Heart right ventricle (tissue), 16 donors: Measurements from ENCODE around the gene MLC1. TPM values are rescaled to one million over a fixed set of nuclear protein-coding genes. Genes with fewer than 3 reads are reported as not detected.

Experiments used
- ATAC-seq, 8 donors: fragments of 200-7000 bp; cut with Tn5 transposase; one replicate each; pipeline ENCODE4 v1.9.1; 2020; ENCODE audit warnings: mild to moderate bottlenecking in 8 of 8, moderate library complexity in 8 of 8, moderate number of reproducible peaks in 1 of 8
- DNase-seq, 2 donors: peaks; one replicate each; pipeline ENCODE4 v3.0.0-alpha.2; 2020
- H3K27ac ChIP-seq, 10 donors: fragments of 200-600 bp; sonication (generic) in 2 of 10; one replicate each; pipeline versions ENCODE4 v1.5.0 to v1.8.0; 2020 to 2022; ENCODE audit warnings: mild to moderate bottlenecking in 3 of 10
- H3K27me3 ChIP-seq, 7 donors: fragments of 200-600 bp; one replicate each; pipeline ENCODE4 v1.8.0; 2021 to 2022; ENCODE audit warnings: mild to moderate bottlenecking in 2 of 7
- H3K36me3 ChIP-seq, 9 donors: fragments of 200-600 bp; sonication (generic) in 1 of 9; one replicate each; pipeline versions ENCODE4 v1.5.0 to v1.8.0; 2020 to 2022; ENCODE audit warnings: mild to moderate bottlenecking in 2 of 9
- H3K4me1 ChIP-seq, 9 donors: fragments of 200-600 bp; sonication (generic) in 1 of 9; one replicate each; pipeline versions ENCODE4 v1.5.0 to v1.8.0; 2020 to 2022; ENCODE audit warnings: mild to moderate bottlenecking in 4 of 9
- H3K4me3 ChIP-seq, 10 donors: fragments of 200-600 bp; sonication (generic) in 2 of 10; one replicate each; pipeline versions ENCODE4 v1.5.0 to v1.8.0; 2020 to 2022; ENCODE audit warnings: mild to moderate bottlenecking in 7 of 10, moderate library complexity in 2 of 10
- H3K9me3 ChIP-seq, 11 donors: fragments of 200-600 bp in 10 of 11; sonication (generic) in 2 of 11; one replicate each; pipeline versions ENCODE4 v1.5.0 to v1.8.0; 2013 to 2022; ENCODE audit warnings: mild to moderate bottlenecking in 2 of 11, control low read depth in 1 of 11, moderate library complexity in 1 of 11
- WGBS, 2 donors: extraction: QIAGEN DNeasy Blood & Tissue Kit; methylation state at CpG; one replicate each; pipeline ENCODE4 v1.1.7; 2013; ENCODE audit warnings: inconsistent platforms in 1 of 2; 5-methylcytosine and 5-hydroxymethylcytosine counted together
- intact Hi-C, 10 donors: fragments of 100-400 bp; cut with DNase I; formaldehyde crosslinking; loops; one replicate each; pipeline versions ENCODE4 v1.11.1 to v1.14.2; 2022
- polyA plus RNA-seq, 2 donors: library from polyadenylated mRNA; stranded (reverse); fragments of 200-250 nt; gene quantifications; one replicate each; pipeline ENCODE4 v1.2.3, GENCODE V29; 2013
- total RNA-seq, 10 donors: library from RNA; stranded (reverse); fragmentation: NEBNext Ultra II Directional in 3 of 10; extraction: Animal tissue kit (Norgen Biotek cat#: 25700) in 3 of 10; gene quantifications; one replicate each; pipeline versions ENCODE4 v1.2.1 to v1.2.4, GENCODE V29; 2021 to 2023
- TF ChIP-seq, protein P1 (sequence below), 9 donors: fragments of 200-600 bp; sonication (generic) in 2 of 9; IDR thresholded peaks; one replicate each; pipeline versions ENCODE4 v1.5.0 to v1.8.0; 2021 to 2022; ENCODE audit warnings: antibody characterized with exemption in 9 of 9, mild to moderate bottlenecking in 5 of 9, moderate library complexity in 1 of 9
- donor health status: Arrhythmogenic right ventricular cardiomyopathy.
- donor health status: ischemic (EF 13 %, LVEDD 7.1; RV severe dilation, severe dysfunction).
- donor health status: healthy with polysubstance abuse.
- donor health status: DM: no; HTN: yes; CAD: no.
- donor health status: DM: no; HTN: no; CAD: no.
- donor health status: ischemic (EF 25% LVEDD 6.9; RV normal size, moderate dysfunction).
- donor health status: ischemic (EF 25% LVEDD 5.7; RV mildly dilated, moderate dysfunction).
- donor health status: healthy.
- donor health status: DM: yes; HTN: yes; CAD: no.
- donor health status: Ischemic cardiomyopathy.
- donor health status: ischemic (EF 35%, LVEDD 5.7; RV mildly dilated, moderate dysfunction).
- donor health status: nonischemic (EF 11% LVEDD 7.7; RV severe dilation, severe dysfunction).
- donor health status: DM: yes; HTN: yes; CAD: no.
- donor health status: PGD.
- donor health status: ischemic (EF 29% LVEDD 5.4; RV normal size, mild dysfunction).
- donor health status: nonischemic (EF 23%, LVEDD 6.1; RV moderate dilation, normal function).

Gene MLC1
- total and polyA plus RNA-seq, 12 donors = 0.03 to 1.6 (median 0.22) TPM; not detected in 4

DNA sequence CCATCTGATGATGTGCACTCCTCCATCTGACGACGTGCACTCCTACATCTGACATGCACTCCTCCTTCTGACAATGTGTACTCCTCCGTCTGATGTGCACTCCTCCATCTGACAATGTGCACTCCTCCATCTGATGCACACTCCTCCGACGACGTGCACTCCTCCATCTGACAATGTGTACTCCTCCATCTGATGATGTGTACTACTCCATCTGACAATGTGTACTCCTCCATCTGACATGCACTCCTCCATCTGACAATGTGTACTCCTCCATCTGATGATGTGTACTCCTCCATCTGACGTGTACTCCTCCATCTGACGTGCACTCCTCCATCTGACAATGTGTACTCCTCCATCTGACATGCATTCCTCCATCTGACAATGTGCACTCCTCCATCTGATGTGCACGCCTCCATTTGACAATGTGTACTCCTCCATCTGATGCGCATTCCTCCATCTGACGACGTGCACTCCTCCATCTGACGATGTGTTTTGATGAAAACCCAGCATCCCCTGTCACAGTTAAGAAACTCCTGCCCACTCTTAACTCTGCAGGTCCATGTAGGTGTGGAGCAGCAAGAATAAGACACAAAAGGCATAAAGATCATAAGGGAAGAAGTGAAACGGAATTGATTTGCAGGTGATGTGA is 62.9 kb downstream of the MLC1 start:
- Histone ChIP-seq H3K27ac (no peak overlapping the region), H3K36me3 (no peaks in the 10 kb centered on the region), H3K4me1 (no peaks in the 10 kb centered on the region), H3K9me3 (no peaks in the 10 kb centered on the region), H3K4me3 (no peak overlapping the region), H3K27me3 (peaks cover 0 to 48% (median 21%) of the 10 kb centered on the region in 7 donors)
- no peak for ATAC-seq
- WGBS, 2 donors = 85 to 87% methylated on average over 14 of the region's 14 CpGs
- no peak for DNase-seq
- intact Hi-C loops = no loop called here
- TF ChIP-seq, protein P1, sequence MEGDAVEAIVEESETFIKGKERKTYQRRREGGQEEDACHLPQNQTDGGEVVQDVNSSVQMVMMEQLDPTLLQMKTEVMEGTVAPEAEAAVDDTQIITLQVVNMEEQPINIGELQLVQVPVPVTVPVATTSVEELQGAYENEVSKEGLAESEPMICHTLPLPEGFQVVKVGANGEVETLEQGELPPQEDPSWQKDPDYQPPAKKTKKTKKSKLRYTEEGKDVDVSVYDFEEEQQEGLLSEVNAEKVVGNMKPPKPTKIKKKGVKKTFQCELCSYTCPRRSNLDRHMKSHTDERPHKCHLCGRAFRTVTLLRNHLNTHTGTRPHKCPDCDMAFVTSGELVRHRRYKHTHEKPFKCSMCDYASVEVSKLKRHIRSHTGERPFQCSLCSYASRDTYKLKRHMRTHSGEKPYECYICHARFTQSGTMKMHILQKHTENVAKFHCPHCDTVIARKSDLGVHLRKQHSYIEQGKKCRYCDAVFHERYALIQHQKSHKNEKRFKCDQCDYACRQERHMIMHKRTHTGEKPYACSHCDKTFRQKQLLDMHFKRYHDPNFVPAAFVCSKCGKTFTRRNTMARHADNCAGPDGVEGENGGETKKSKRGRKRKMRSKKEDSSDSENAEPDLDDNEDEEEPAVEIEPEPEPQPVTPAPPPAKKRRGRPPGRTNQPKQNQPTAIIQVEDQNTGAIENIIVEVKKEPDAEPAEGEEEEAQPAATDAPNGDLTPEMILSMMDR (IDR thresholded peaks at IDR 0.05) = no peak

DNA sequence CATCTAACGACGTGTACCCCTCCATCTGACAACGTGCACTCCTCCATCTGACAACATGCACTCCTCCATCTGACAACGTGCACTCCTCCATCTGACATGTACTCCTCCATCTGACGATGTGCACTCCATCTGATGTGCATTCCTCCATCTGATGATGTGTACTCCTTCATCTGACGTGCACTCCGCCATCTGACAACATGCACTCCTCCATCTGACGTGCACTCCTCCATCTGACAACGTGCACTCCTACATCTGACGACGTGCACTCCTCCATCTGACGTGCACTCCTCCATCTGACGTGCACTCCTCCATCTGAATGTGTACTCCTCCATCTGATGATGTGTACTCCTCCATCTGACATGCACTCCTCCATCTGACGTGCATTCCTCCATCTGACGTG is 64.6 kb downstream of the MLC1 start:
- Histone ChIP-seq H3K36me3 (no peaks in the 10 kb centered on the region), H3K4me3 (no peak overlapping the region), H3K9me3 (no peaks in the 10 kb centered on the region), H3K27ac (no peak overlapping the region), H3K4me1 (no peaks in the 10 kb centered on the region), H3K27me3 (peaks cover 3 to 52% (median 34%) of the 10 kb centered on the region in 7 donors)
- ATAC-seq = no peak
- DNase-seq = no peak
- intact Hi-C loops = no loop called here
- WGBS, 2 donors = 90 to 91% methylated on average over 15 of the region's 15 CpGs
- TF ChIP-seq, protein P1 (IDR thresholded peaks at IDR 0.05) = no peak

DNA sequence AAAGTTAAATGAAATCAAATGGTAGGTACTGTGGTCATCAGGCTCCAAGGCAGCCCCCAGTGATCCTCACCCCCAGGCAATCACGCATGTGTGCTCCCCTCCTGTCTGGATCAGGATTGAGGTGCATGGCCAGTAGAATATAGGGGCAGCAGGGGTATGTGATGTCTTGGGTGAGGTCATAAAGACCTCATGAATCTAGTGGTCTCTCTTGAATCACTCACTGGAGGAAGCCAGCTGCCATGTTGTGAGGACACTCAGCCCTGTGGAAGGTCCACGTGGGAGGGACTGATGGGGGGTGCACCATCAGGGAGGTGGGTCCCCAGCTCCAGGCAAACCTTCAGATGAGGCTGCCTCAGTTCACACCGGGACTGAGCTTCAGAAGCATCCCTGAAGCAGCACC is 65.9 kb downstream of the MLC1 start:
- Histone ChIP-seq H3K36me3 (no peaks in the 10 kb centered on the region), H3K27me3 (peaks cover 12 to 56% (median 44%) of the 10 kb centered on the region in 7 donors), H3K4me1 (peaks cover 0 to 7% (median 6%) of the 10 kb centered on the region in 9 donors), H3K27ac (peak overlapping the region in 1 of 10 donors; percentile 27), H3K9me3 (no peaks in the 10 kb centered on the region), H3K4me3 (no peak overlapping the region)
- 50 to 64% methylated on average over 3 of the region's 3 CpGs for WGBS, 2 donors
- DNase-seq = no peak
- ATAC-seq = no peak
- TF ChIP-seq, protein P1 (IDR thresholded peaks at IDR 0.05) = no peak
- intact Hi-C loops = no loop called here

DNA sequence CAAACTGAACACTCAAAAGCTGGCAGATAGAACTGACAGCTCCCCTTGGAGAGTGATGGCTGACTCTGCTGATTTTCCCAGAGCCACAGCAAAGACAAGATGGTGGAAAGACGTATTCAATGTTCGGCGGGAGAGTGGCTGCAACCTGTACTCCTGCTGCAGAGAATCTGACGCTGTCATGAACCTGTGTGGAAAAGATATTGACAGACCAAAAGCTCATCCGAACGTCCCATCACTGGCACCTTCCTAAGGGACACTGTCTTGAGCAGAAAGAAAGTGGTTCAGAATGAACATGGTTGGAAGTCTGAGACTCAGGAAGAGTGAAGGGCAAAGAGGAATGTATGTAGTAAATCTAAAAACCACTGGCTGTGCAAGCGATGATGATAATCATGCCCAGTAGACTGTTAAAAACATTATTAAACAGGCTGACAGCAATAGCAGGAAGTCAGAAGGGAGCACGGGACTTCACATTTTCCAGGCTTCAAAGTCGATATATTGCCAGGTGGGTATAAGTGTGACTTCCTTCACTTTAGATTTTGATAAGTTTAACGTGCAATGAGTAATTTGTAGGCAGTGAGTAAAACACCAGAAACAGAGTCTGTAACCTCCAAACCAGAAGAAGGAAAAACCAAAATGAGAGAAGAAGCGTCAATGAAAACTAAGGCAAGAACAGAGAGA is 66.5 kb downstream of the MLC1 start:
- intact Hi-C loops = no loop called here
- Histone ChIP-seq H3K27ac (peak overlapping the region in 1 of 10 donors; percentile 66), H3K36me3 (no peaks in the 10 kb centered on the region), H3K4me3 (no peak overlapping the region), H3K27me3 (peaks cover 16 to 56% (median 50%) of the 10 kb centered on the region in 7 donors), H3K9me3 (no peaks in the 10 kb centered on the region), H3K4me1 (peaks cover 0 to 10% (median 6%) of the 10 kb centered on the region in 9 donors)
- TF ChIP-seq, protein P1 (IDR thresholded peaks at IDR 0.05) = no peak
- no peak for ATAC-seq
- WGBS, 2 donors = 66 to 75% methylated on average over 11 of the region's 11 CpGs
- no peak for DNase-seq
